Measurements from ENCODE around the gene GPS1.
A peak's percentile ranks its signal among the peaks of the same experiment; 100 is the strongest.

The GPS1 gene

GRCh38 chr17:82021107-82021899 is 30.4 kb upstream of the GPS1 start:
- TF ChIP-seq CTCF (IDR thresholded peaks at IDR 0.05; ENCODE audit: low read depth, low read length) (peak; percentile 69), MAX (IDR thresholded peaks at IDR 0.05; ENCODE audit: low read depth, low read length) (no peak)
- H3K4me3 ChIP-seq (ENCODE audit: low read depth, low read length) = peak overlapping the region; percentile 84
- DNase-seq (ENCODE audit: low read depth) = peak; percentile 67

GRCh38 chr17:82021900-82022309 is 29.8 kb upstream of the GPS1 start:
- H3K4me3 ChIP-seq (ENCODE audit: low read depth, low read length) = peak overlapping the region; percentile 84
- TF ChIP-seq MAX (IDR thresholded peaks at IDR 0.05; ENCODE audit: low read depth, low read length) (peak; percentile 10; the same call in 1 of the 2 replicates), MYC (IDR thresholded peaks at IDR 0.05; ENCODE audit: low read depth, low read length) (no peak; the same call in 1 of the 2 replicates)
- DNase-seq (ENCODE audit: low read depth) = no peak

GRCh38 chr17:82022310-82022980 is 29.3 kb upstream of the GPS1 start, which contains the start of gene CENPX:
TSS of gene CENPX (minus strand) at chr17:82022878. CDS start at chr17:82022861, 17 bp downstream.
- TF ChIP-seq MYC (IDR thresholded peaks at IDR 0.05; ENCODE audit: low read depth, low read length) (peak; percentile 26; the same call in 1 of the 2 replicates), POLR2A (IDR thresholded peaks at IDR 0.05; ENCODE audit: extremely low read depth, insufficient read length) (peak; percentile 74), MAX (IDR thresholded peaks at IDR 0.05; ENCODE audit: low read depth, low read length) (no peak), CTCF (IDR thresholded peaks at IDR 0.05; ENCODE audit: low read depth, low read length) (no peak)
- no peak for DNase-seq (ENCODE audit: low read depth)
- H3K4me3 ChIP-seq (ENCODE audit: low read depth, low read length) = peak within 1 kb of the TSS; percentile 84

- peak; percentile 13; the same call in 1 of the 2 replicates for TF ChIP-seq MAX (IDR thresholded peaks at IDR 0.05; ENCODE audit: low read depth, low read length)
- TF ChIP-seq CTCF (IDR thresholded peaks at IDR 0.05; ENCODE audit: low read depth, low read length) = no peak
- no peak for TF ChIP-seq POLR2A (IDR thresholded peaks at IDR 0.05; ENCODE audit: extremely low read depth, insufficient read length)
- peak; percentile 7; the same call in 1 of the 2 replicates for TF ChIP-seq MYC (IDR thresholded peaks at IDR 0.05; ENCODE audit: low read depth, low read length)
- DNase-seq (ENCODE audit: low read depth) = peak; percentile 100
- H3K4me3 ChIP-seq (ENCODE audit: low read depth, low read length) = peak within 1 kb of the TSS; percentile 84
Observed at GRCh38 chr17:82022981-82023446, 28.7 kb upstream of the GPS1 start, which contains the start of gene LRRC45. TSS of gene LRRC45 (plus strand) at chr17:82023305. CDS start at chr17:82023644, 339 bp downstream.

- TF ChIP-seq MYC (IDR thresholded peaks at IDR 0.05; ENCODE audit: low read depth, low read length) (no peak), POLR2A (IDR thresholded peaks at IDR 0.05; ENCODE audit: extremely low read depth, insufficient read length) (no peak), CTCF (IDR thresholded peaks at IDR 0.05; ENCODE audit: low read depth, low read length) (no peak), MAX (IDR thresholded peaks at IDR 0.05; ENCODE audit: low read depth, low read length) (peak; percentile 3; the same call in 1 of the 2 replicates)
Observed at GRCh38 chr17:82023447-82024241, 28.1 kb upstream of the GPS1 start.

More at GRCh38 chr17:82023447-82024241, 28.1 kb upstream of the GPS1 start:
- peak overlapping the region; percentile 61 for H3K4me3 ChIP-seq (ENCODE audit: low read depth, low read length)
- peak; percentile 69 for DNase-seq (ENCODE audit: low read depth)
